SK-N-SH treated with all-trans-retinoic acid at 6 μM for 48 hours (cell line): ENCODE measurements around the gene TMC3.

ENCODE experiments used
- ATAC-seq: fragments of 200-7000 bp; cut with Tn5 transposase; 3 replicates; pipeline ENCODE4 v1.9.1; 2020; ENCODE audit warnings: mild to moderate bottlenecking, moderate library complexity
- ARNTL ChIP-seq: fragments of 450-650 bp; formaldehyde crosslinking; IDR thresholded peaks from 2 replicates; pipeline ENCODE4 v1.5.0; 2020; ENCODE audit warnings: low read depth, mild to moderate bottlenecking, moderate library complexity, borderline replicate concordance
- CREB5 ChIP-seq: fragments of 250-450 bp; sonication (Bioruptor Pico); IDR thresholded peaks from 2 replicates; pipeline ENCODE4 v1.5.1; 2020; ENCODE audit warnings: low read depth, mild to moderate bottlenecking, moderate library complexity
- CSDC2 ChIP-seq: fragments of 250-450 bp; sonication (Bioruptor Pico); IDR thresholded peaks from 2 replicates; pipeline ENCODE4 v1.5.0; 2020; ENCODE audit warnings: mild to moderate bottlenecking, moderate library complexity
- CSRNP3 ChIP-seq: fragments of 250-450 bp; sonication (Bioruptor Pico); IDR thresholded peaks from 2 replicates; pipeline ENCODE4 v1.5.1; 2021; ENCODE audit warnings: mild to moderate bottlenecking, moderate library complexity
- ESRRG ChIP-seq: fragments of 250-450 bp; sonication (Bioruptor Pico); IDR thresholded peaks from 2 replicates; pipeline ENCODE4 v1.6.1; 2021; ENCODE audit warnings: mild to moderate bottlenecking
- GLIS3 ChIP-seq: fragments of 250-450 bp; sonication (Bioruptor Pico); IDR thresholded peaks from 2 replicates; pipeline ENCODE4 v1.5.0; 2020; ENCODE audit warnings: mild to moderate bottlenecking, moderate library complexity
- ISL1 ChIP-seq: fragments of 250-450 bp; sonication (Bioruptor Pico); IDR thresholded peaks from 2 replicates; pipeline ENCODE4 v2.1.2; 2022; ENCODE audit warnings: mild to moderate bottlenecking, moderate library complexity
- OSR1 ChIP-seq: fragments of 250-450 bp; sonication (Bioruptor Pico); IDR thresholded peaks from 2 replicates; pipeline ENCODE4 v1.8.0; 2022; ENCODE audit warnings: moderate library complexity, mild to moderate bottlenecking, inconsistent platforms
- PATZ1 ChIP-seq: fragments of 250-450 bp; sonication (Bioruptor Pico); IDR thresholded peaks from 2 replicates; pipeline ENCODE4 v1.8.0; 2020; ENCODE audit warnings: mild to moderate bottlenecking, moderate library complexity, borderline replicate concordance
- POU6F1 ChIP-seq: fragments of 250-450 bp; sonication (Bioruptor Pico); IDR thresholded peaks from 2 replicates; pipeline ENCODE4 v1.8.0; 2021; ENCODE audit warnings: low read depth, mild to moderate bottlenecking, moderate library complexity, borderline replicate concordance
- PPARA ChIP-seq: fragments of 250-450 bp; sonication (Bioruptor Pico); IDR thresholded peaks from 2 replicates; pipeline ENCODE4 v1.5.0; 2020; ENCODE audit warnings: mild to moderate bottlenecking, borderline replicate concordance
- RARB ChIP-seq: fragments of 250-450 bp; sonication (Bioruptor Pico); IDR thresholded peaks from 2 replicates; pipeline ENCODE4 v1.8.0; 2021; ENCODE audit warnings: mild to moderate bottlenecking, moderate library complexity
- SNAI2 ChIP-seq: fragments of 250-450 bp; sonication (Bioruptor Pico); IDR thresholded peaks from 2 replicates; pipeline ENCODE4 v1.5.0; 2020; ENCODE audit warnings: mild to moderate bottlenecking, moderate library complexity
- TCF4 ChIP-seq: fragments of 250-450 bp; sonication (Bioruptor Pico); IDR thresholded peaks from 2 replicates; pipeline ENCODE4 v1.8.0; 2021; ENCODE audit warnings: mild to moderate bottlenecking, moderate library complexity, borderline replicate concordance
- TOX ChIP-seq: fragments of 250-450 bp; sonication (Bioruptor Pico); IDR thresholded peaks from 2 replicates; pipeline ENCODE4 v1.8.0; 2021; ENCODE audit warnings: mild to moderate bottlenecking, moderate library complexity, borderline replicate concordance
- TSHZ2 ChIP-seq: fragments of 250-450 bp; sonication (Bioruptor Pico); IDR thresholded peaks from 2 replicates; pipeline ENCODE4 v1.5.0; 2020; ENCODE audit warnings: mild to moderate bottlenecking, moderate library complexity
- ZC3H10 ChIP-seq: fragments of 250-450 bp; sonication (Bioruptor Pico); IDR thresholded peaks from 2 replicates; pipeline ENCODE4 v1.5.1; 2021; ENCODE audit warnings: mild to moderate bottlenecking, moderate library complexity
- ZFP3 ChIP-seq: fragments of 250-450 bp; sonication (Bioruptor Pico); IDR thresholded peaks from 2 replicates; pipeline ENCODE4 v1.5.0; 2020; ENCODE audit warnings: mild to moderate bottlenecking, moderate library complexity
- ZFP30 ChIP-seq: fragments of 450-650 bp; formaldehyde crosslinking; IDR thresholded peaks from 2 replicates; pipeline ENCODE4 v1.5.0; 2022; ENCODE audit warnings: mild to moderate bottlenecking, moderate library complexity
- ZNF565 ChIP-seq: fragments of 450-650 bp; formaldehyde crosslinking; conservative IDR thresholded peaks from 2 replicates; pipeline ENCODE4 v1.5.0; 2020; ENCODE audit warnings: low read depth, mild to moderate bottlenecking, moderate library complexity
- ZNF70 ChIP-seq: fragments of 450-650 bp; formaldehyde crosslinking; IDR thresholded peaks from 2 replicates; pipeline ENCODE4 v1.5.0; 2020; ENCODE audit warnings: mild to moderate bottlenecking, moderate library complexity
- ZNF8 ChIP-seq: fragments of 450-650 bp; formaldehyde crosslinking; IDR thresholded peaks from 2 replicates; pipeline ENCODE4 v1.5.0; 2020; ENCODE audit warnings: mild to moderate bottlenecking, moderate library complexity

Gene TMC3

GRCh38 chr15:81419332-81419943, 45.4 kb upstream of the TMC3 start:
- no peak; the same call in 2 of the 3 replicates for ATAC-seq
- TF ChIP-seq PPARA (CRISPR knock-in tag): no peak
- no peak for TF ChIP-seq CSDC2 (CRISPR knock-in tag)
- TF ChIP-seq ISL1 (CRISPR knock-in tag): no peak
- TF ChIP-seq POU6F1 (CRISPR knock-in tag): no peak
- no peak for TF ChIP-seq ZFP30
- TF ChIP-seq TCF4 (CRISPR knock-in tag): no peak
- no peak for TF ChIP-seq ESRRG (CRISPR knock-in tag)
- TF ChIP-seq ZNF8 (CRISPR knock-in tag): no peak
- TF ChIP-seq ZFP3 (CRISPR knock-in tag): no peak
- TF ChIP-seq GLIS3 (CRISPR knock-in tag): no peak
- no peak for TF ChIP-seq RARB (CRISPR knock-in tag)
- TF ChIP-seq CREB5: no peak
- no peak for TF ChIP-seq ZNF70 (CRISPR knock-in tag)
- TF ChIP-seq ARNTL: no peak
- no peak for TF ChIP-seq ZNF565 (CRISPR knock-in tag)
- no peak for TF ChIP-seq PATZ1
- no peak for TF ChIP-seq SNAI2 (CRISPR knock-in tag)

- no peak for ATAC-seq
- TF ChIP-seq GLIS3 (CRISPR knock-in tag) (no peak), CSRNP3 (CRISPR knock-in tag) (no peak), ZC3H10 (no peak), CSDC2 (CRISPR knock-in tag) (no peak), RARB (CRISPR knock-in tag) (no peak), TOX (no peak), PPARA (CRISPR knock-in tag) (no peak), SNAI2 (CRISPR knock-in tag) (no peak), ZNF565 (CRISPR knock-in tag) (no peak), ESRRG (CRISPR knock-in tag) (no peak), TCF4 (CRISPR knock-in tag) (no peak), OSR1 (CRISPR knock-in tag) (no peak), ISL1 (CRISPR knock-in tag) (no peak), ZNF8 (CRISPR knock-in tag) (no peak), ZNF70 (CRISPR knock-in tag) (no peak), ZFP30 (no peak), PATZ1 (no peak), TSHZ2 (no peak), POU6F1 (CRISPR knock-in tag) (no peak)
- TF ChIP-seq, all 23 proteins: peak for 0
Observed at GRCh38 chr15:81418891-81419290, 44.9 kb upstream of the TMC3 start.
